HG02588 (cell line): ENCODE measurements around the gene ASCC1.

Source experiments
- ATAC-seq: cut with Tn5 transposase; IDR thresholded peaks from one replicate; pipeline ENCODE4 v1.9.1; 2021; ENCODE audit warnings: mild to moderate bottlenecking, moderate library complexity; ENCODE audit not compliant: unreplicated experiment

ASCC1 gene

DNA sequence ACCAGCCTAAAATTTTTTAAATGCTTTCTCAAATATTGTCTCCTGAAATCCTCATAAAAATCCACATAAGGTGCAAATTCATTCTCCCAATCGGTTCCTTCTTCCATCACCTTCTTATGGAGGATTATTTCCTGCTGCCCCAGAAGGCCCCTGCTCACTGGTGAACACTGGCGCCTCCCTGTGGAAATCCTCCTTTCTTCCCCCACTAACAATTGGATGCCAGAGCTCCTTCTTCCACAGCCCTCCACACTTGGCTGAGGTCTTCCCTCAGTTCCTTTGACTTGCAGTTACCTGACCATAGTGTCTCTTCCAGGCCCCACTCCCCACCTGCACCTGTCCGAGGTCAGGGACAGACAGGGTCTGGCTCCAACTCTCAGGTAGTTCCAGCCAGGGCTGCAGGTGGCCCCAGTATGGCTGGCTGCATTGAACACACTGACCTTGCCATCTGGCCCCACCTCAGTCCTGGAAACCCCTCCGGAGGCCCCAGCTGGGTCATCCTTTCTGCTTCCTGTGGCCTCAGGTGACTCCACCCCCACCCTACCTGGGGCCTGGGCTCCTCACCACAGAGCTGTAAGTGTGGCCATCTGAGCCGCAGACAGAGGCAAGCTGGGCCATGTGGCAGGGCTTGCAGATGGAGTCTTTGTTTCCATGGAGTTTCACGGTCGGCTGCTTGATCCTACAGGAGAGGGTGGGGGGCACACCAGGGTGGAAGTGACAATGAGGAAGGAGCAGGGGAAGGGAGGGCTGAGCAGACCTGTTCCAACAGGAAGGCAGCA lies 146.1 kb downstream of the ASCC1 start:
- ATAC-seq = no peak

DNA sequence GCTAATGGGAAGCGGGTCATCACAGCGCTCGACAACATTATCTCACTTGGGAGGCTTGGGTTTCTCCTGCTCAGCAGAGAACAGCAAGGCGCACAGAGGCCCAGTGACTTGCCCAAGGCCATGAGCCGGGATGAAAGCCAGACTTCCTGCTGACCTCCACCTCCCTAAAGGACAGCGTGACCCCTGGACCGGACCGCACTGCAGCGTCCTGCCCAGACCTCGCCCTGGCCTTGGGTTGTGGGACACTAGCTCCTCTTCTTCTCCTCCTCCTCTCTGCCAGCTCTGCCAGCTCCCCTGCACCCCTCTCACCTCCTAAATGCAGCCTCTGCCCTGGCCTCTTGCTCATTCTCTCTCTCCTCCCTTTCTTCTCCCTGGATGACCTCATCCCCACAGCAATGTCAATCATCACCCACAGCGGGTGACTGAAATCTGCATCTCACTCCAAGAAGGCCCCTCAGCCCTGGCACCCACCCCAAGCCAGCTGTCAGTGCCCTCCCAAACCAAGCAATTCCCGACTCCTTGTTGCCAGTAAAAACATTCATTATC lies 147.1 kb downstream of the ASCC1 start:
- ATAC-seq = no peak

DNA sequence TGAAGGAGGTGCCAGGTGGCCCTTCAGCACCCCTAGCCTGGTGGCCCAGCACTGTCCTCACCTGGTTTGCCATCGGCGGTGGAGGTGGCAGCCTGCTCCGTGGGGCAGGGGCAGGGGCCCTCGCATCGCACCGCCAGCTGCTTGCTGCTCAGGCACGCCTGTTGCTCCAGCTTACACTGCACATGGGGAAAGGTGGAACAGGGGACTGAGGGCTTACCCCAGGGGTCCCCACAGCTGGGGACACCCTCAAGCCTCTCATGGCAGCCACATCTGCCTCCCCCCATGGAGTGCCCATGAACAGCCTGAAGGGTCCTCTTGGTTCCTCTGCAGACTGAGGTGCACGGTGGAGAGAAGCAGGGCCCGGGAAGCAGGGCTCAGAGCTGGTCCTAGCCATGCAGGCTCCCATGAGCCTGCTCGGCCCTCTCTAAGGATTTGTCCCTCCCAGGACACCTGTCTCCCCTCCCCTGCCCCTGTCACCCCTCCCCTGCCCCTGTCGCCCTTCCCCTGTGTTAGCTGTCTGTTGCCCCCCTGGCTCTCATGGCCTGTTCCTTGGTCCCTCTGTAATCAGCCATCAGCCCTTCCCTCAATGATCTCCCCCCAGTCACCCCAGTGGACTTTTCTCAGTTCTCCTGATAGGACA lies 147.8 kb downstream of the ASCC1 start:
- ATAC-seq = no peak

- no peak for ATAC-seq
Measured at GRCh38 chr10:72067463-72068125, 148.5 kb downstream of the ASCC1 start.

GRCh38 chr10:72066318-72067284 lies 149.5 kb downstream of the ASCC1 start:
- no peak for ATAC-seq

DNA sequence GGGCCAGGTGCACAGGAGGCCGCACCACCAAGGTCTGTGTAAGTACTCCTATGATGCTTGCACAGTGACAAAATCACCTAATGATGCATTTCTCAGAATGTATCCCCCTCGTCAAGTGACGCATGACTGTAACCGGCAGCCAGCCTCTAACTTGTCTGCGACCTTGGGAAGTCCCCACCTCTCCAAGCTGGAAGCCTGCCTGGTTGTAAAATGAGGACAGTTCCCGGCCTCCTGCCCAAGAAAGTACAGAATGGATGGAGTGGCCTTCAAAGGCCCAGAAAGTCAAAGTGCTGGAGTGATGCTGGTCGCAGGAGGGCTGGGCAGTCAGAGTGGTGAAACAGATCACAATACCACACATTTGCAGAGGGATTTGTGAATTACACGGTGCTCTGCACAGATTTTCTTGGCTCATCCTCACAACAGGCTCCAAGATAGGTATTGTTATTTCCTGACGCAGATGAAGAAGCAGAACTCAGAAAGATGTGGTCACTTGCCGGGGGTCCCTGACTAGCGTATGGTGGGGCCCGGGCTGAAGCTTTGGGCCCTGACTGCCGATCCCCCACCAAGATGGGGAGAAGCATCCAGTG lies 150.5 kb downstream of the ASCC1 start:
- ATAC-seq = no peak

DNA sequence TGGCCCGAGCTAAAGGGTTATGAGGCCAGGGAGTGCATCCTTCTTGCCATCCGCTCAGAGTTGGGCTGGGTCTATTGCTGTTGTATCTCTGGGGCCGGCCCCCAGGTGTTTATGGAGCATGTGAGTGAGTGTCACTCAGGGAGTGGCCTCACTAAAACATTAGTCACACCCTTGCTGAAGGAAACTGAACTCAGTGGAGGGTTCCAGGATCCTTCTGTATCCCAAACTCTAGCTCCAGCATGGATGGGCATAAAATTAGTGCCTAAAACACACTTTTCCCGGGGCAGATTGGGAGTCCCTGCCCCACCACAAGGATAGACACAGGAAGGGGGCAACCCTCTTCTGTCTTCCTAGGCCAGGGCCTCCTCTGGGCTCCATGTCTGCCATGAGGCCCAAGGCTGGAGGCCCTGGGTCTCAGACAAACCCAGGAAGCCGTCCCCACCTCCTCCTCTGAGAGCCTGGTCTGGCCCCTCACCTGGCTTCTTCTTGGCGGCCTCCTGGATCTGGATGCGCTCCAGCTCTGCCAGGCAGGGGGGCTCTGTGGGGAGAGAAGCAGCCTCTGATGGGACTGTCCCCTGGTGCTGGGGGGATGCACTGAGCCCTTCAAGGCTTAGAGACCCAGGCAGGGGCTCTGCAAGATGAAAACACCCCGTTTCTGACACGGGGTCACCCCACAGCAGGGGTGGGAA lies 152.2 kb downstream of the ASCC1 start:
- ATAC-seq = no peak

- ATAC-seq = no peak
Measured at GRCh38 chr10:72062832-72063702, 153.0 kb downstream of the ASCC1 start.

DNA sequence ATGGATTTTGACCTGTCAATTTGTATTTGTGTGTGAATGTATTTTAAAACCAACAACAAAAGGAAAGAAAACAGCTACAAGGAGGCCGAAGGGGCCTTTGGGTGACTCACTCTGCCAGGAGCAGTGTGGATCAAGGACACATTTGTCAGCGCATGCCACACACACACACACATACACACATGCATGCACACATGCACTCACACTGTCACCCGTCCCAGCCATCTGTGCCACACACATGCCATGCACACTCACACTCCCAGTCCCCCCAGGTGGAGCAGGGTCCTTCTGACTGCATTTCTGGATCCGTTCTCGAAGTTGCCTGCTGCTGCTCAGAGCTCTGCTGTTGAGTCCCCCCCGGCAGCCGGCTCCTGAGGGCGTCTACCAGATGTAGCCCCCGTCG lies 153.7 kb downstream of the ASCC1 start:
- ATAC-seq = no peak

DNA sequence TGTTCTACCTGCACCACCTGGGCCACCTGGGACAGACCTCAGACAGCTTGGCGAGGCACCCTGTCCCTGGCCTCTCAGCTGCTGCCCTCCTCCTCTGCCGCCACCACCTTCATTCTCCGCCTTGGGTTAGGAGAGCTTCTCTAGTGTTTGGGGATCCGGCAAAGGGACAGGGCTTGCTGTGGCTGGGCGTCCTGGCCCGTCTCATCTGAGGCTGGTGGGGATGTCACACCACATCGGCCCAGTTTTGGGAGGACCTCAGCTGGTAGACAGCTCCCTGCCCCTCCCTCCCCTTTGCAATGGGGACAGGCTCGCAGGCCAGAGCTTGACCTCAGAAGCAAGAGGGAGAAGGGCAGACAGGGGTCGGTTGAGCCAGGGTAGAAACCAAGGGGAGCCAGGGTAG lies 154.1 kb downstream of the ASCC1 start:
- no peak for ATAC-seq

- ATAC-seq = no peak
Measured at GRCh38 chr10:72061491-72061890, 154.6 kb downstream of the ASCC1 start.

GRCh38 chr10:72059843-72060822 lies 155.9 kb downstream of the ASCC1 start:
- no peak for ATAC-seq

- ATAC-seq = no peak
Measured at GRCh38 chr10:72058989-72059842, 156.9 kb downstream of the ASCC1 start.

DNA sequence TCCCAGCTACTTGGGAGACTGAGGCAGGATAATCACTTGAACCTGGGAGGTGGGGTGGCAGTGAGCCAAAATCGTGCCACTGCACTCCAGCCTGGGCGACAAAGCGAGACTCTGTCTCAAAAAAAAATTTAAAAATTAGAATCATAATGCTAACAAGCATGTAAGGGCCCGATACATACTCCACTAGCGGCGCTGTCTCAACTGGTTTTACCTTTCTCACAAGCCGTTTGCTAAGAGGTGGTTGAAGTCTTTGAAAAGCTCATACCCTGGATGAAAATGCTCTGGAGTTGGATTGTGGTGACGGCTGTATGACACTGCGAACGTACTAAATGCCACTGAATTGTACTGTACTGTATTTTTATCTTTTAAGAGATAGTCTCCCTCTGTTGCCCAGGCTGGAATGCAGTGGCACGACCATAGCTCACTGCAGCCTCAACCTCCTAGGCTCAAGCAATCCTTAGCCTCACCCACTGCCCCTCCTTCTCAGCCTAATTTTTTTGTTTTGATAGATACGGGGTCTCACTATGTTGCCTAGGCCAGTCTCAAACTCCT lies 157.7 kb downstream of the ASCC1 start:
- ATAC-seq = no peak

- no peak for ATAC-seq
Measured at GRCh38 chr10:72056932-72057751, 158.9 kb downstream of the ASCC1 start.
